Prostate gland (tissue), 2 donors: ENCODE measurements around the gene COL1A2.

Source experiments
- CTCF ChIP-seq, 4 experiments: fragments of 200-600 bp in 2 of 4; fragments of 450-650 bp in 2 of 4; sonication (generic) in 2 of 4; IDR thresholded peaks; 1 replicate in 3 of 4; 2 replicates in 1 of 4; pipeline ENCODE4 v1.5.1; 2016 to 2019; ENCODE audit warnings: antibody characterized with exemption in 4 of 4, mild to moderate bottlenecking in 2 of 4, moderate library complexity in 2 of 4
- POLR2A ChIP-seq: fragments of 450-650 bp; IDR thresholded peaks from one replicate; pipeline ENCODE4 v1.6.1; 2016; ENCODE audit warnings: antibody characterized with exemption, mild to moderate bottlenecking
- POLR2AphosphoS5 ChIP-seq: sonication (generic); formaldehyde crosslinking; IDR thresholded peaks from one replicate; pipeline ENCODE4 v1.6.1; 2017; ENCODE audit warnings: antibody characterized with exemption

- TF ChIP-seq POLR2A (no peak), CTCF (IDR thresholded peaks at IDR 0.05) (no peak), POLR2AphosphoS5 (no peak)
Measured at GRCh38 chr7:94388540-94388939, 6.2 kb upstream of the COL1A2 start.
